H1 (cell line): Measurements from ENCODE around the gene CAV3. TPM values are rescaled to one million over a fixed set of nuclear protein-coding genes. Genes with fewer than 3 reads are reported as not detected.

Source experiments
- CTCF ChIA-PET: fragments of 300-600 bp; sonication (Branson Sonifier 250); formaldehyde crosslinking; loops from one replicate; lab custom pipeline; 2021; ENCODE audit not compliant: partially characterized antibody; lab: Charles Lee
- POLR2A ChIA-PET: fragments of 300-600 bp; sonication (Branson Sonifier 250); formaldehyde crosslinking; loops from one replicate; lab custom pipeline; 2021; ENCODE audit warnings: inconsistent platforms; ENCODE audit not compliant: partially characterized antibody; lab: Charles Lee
- DNase-seq, 2 experiments: peaks; one replicate each; pipeline versions ENCODE4 v3.0.0 to v3.0.0-alpha.2; 2010 to 2022; ENCODE audit warnings: low spot score in 2 of 2, low read depth in 1 of 2, mixed read lengths in 1 of 2
- FAIRE-seq: peaks from 2 replicates; lab custom pipeline; 2011; peaks lifted over from hg19 to GRCh38; lab: Jason Lieb, UNC
- H2AFZ ChIP-seq: 2 replicates; pipeline ENCODE4 v1.8.1; 2012; ENCODE audit warnings: low read length, inconsistent platforms
- H2AK5ac ChIP-seq: 2 replicates; pipeline ENCODE4 v1.6.1; 2013; ENCODE audit warnings: low read depth, low read length
- H2BK120ac ChIP-seq: replicated peaks from 2 replicates; pipeline ENCODE3; 2013; ENCODE audit warnings: low read depth, low read length, inconsistent platforms
- H2BK12ac ChIP-seq: 2 replicates; pipeline ENCODE4 v1.6.1; 2013; ENCODE audit warnings: low read depth, low read length
- H2BK15ac ChIP-seq: 2 replicates; pipeline ENCODE4 v1.6.1; 2013; ENCODE audit warnings: low read length
- H2BK20ac ChIP-seq: 2 replicates; pipeline ENCODE4 v1.6.1; 2013; ENCODE audit warnings: low read length
- H2BK5ac ChIP-seq: 2 replicates; pipeline ENCODE4 v1.6.1; 2013; ENCODE audit warnings: low read depth, low read length
- H3K14ac ChIP-seq: 2 replicates; pipeline ENCODE4 v1.6.1; 2013; ENCODE audit warnings: inconsistent platforms; ENCODE audit not compliant: insufficient read length
- H3K18ac ChIP-seq: 2 replicates; pipeline ENCODE4 v1.6.1; 2013; ENCODE audit warnings: low read length; ENCODE audit errors: extremely low read depth
- H3K23ac ChIP-seq: 2 replicates; pipeline ENCODE4 v1.6.1; 2013; ENCODE audit warnings: inconsistent platforms; ENCODE audit not compliant: insufficient read length
- H3K23me2 ChIP-seq: 2 replicates; pipeline ENCODE4 v1.6.1; 2013; ENCODE audit warnings: low read depth, low read length
- H3K27ac ChIP-seq: 2 replicates; pipeline ENCODE4 v1.6.1; 2011; ENCODE audit warnings: low read depth, low read length, inconsistent platforms
- H3K27me3 ChIP-seq, 4 experiments: replicated peaks in 1 of 4; 1 replicate in 1 of 4; 2 replicates in 3 of 4; pipeline versions ENCODE4 v1.6.1 to v1.8.1; 2011 to 2013; ENCODE audit warnings: low read length in 3 of 4, mild to moderate bottlenecking in 3 of 4, inconsistent platforms in 2 of 4, mixed read lengths in 2 of 4, moderate library complexity in 1 of 4; ENCODE audit not compliant: control insufficient read depth in 3 of 4, insufficient read depth in 3 of 4; ENCODE audit errors: extremely low read depth in 1 of 4
- H3K36me3 ChIP-seq, 4 experiments: 2 replicates each; pipeline versions ENCODE4 v1.6.1 to v1.8.1; 2011 to 2013; ENCODE audit warnings: mild to moderate bottlenecking in 4 of 4, low read length in 3 of 4, moderate library complexity in 2 of 4, control low read depth in 1 of 4, inconsistent platforms in 1 of 4; ENCODE audit not compliant: insufficient read depth in 4 of 4, control insufficient read depth in 2 of 4
- H3K4ac ChIP-seq: replicated peaks from 2 replicates; pipeline ENCODE3; 2013; ENCODE audit warnings: low read length, low read depth, mixed read lengths, inconsistent platforms; ENCODE audit not compliant: insufficient read length
- H3K4me1 ChIP-seq, 4 experiments: replicated peaks in 1 of 4; 1 replicate in 1 of 4; 2 replicates in 3 of 4; pipeline versions ENCODE4 v1.6.1 to v1.8.1; 2011 to 2013; ENCODE audit warnings: low read length in 3 of 4, inconsistent platforms in 2 of 4, mixed read lengths in 1 of 4; ENCODE audit not compliant: insufficient read depth in 4 of 4, control insufficient read depth in 3 of 4
- H3K4me2 ChIP-seq, 2 experiments: 2 replicates each; pipeline versions ENCODE4 v1.6.1 to v1.8.1; 2011 to 2013; ENCODE audit warnings: low read depth in 2 of 2, low read length in 2 of 2, control low read depth in 1 of 2, inconsistent platforms in 1 of 2, mild to moderate bottlenecking in 1 of 2; ENCODE audit not compliant: insufficient read depth in 1 of 2
- H3K4me3 ChIP-seq, 4 experiments: fragments of 200-600, 300-600 bp in 1 of 4; sonication (generic), shearing (Covaris generic), sonication (Bioruptor Twin) in 1 of 4; 2 replicates each; pipeline versions ENCODE4 v1.5.1 to v1.8.1; 2011 to 2016; ENCODE audit warnings: low read length in 4 of 4, low read depth in 3 of 4, control low read depth in 2 of 4, inconsistent platforms in 2 of 4, mild to moderate bottlenecking in 2 of 4, mixed read lengths in 1 of 4, moderate library complexity in 1 of 4; ENCODE audit not compliant: insufficient read depth in 2 of 4; ENCODE audit errors: extremely low read depth in 1 of 4
- H3K56ac ChIP-seq: replicated peaks from 2 replicates; pipeline ENCODE3; 2013; ENCODE audit warnings: low read depth, mild to moderate bottlenecking, mixed read lengths, low read length, inconsistent platforms; ENCODE audit not compliant: insufficient read length
- H3K79me1 ChIP-seq: 2 replicates; pipeline ENCODE4 v1.6.1; 2013; ENCODE audit warnings: low read depth, low read length, control low read depth
- H3K79me2 ChIP-seq, 2 experiments: 2 replicates each; pipeline versions ENCODE4 v1.6.1 to v1.8.1; 2012 to 2013; ENCODE audit warnings: low read length in 2 of 2, mild to moderate bottlenecking in 2 of 2, inconsistent platforms in 1 of 2; ENCODE audit not compliant: insufficient read depth in 2 of 2, control insufficient read depth in 1 of 2
- H3K9ac ChIP-seq, 4 experiments: replicated peaks in 1 of 4; 1 replicate in 1 of 4; 2 replicates in 3 of 4; pipeline versions ENCODE4 v1.6.1 to v1.8.1; 2011 to 2013; ENCODE audit warnings: low read depth in 3 of 4, low read length in 3 of 4, control low read depth in 2 of 4, mild to moderate bottlenecking in 2 of 4, moderate library complexity in 2 of 4, inconsistent platforms in 1 of 4; ENCODE audit errors: extremely low read depth in 1 of 4
- H3K9me3 ChIP-seq, 2 experiments: 2 replicates each; pipeline versions ENCODE4 v1.6.1 to v1.8.1; 2012 to 2013; ENCODE audit warnings: mild to moderate bottlenecking in 2 of 2, moderate library complexity in 2 of 2, control low read depth in 1 of 2, inconsistent platforms in 1 of 2, low read depth in 1 of 2, low read length in 1 of 2, mixed read lengths in 1 of 2; ENCODE audit not compliant: insufficient read depth in 2 of 2
- H4K20me1 ChIP-seq, 2 experiments: replicated peaks in 1 of 2; 2 replicates each; pipeline versions ENCODE3 to v1.8.1; 2011 to 2013; ENCODE audit warnings: inconsistent platforms in 2 of 2, low read length in 2 of 2, mild to moderate bottlenecking in 1 of 2; ENCODE audit not compliant: insufficient read depth in 2 of 2, control insufficient read depth in 1 of 2
- H4K5ac ChIP-seq: 2 replicates; pipeline ENCODE4 v1.6.1; 2013; ENCODE audit warnings: low read length, low read depth, mixed read lengths, inconsistent platforms; ENCODE audit not compliant: insufficient read length
- H4K8ac ChIP-seq: 2 replicates; pipeline ENCODE4 v1.8.0; 2013; ENCODE audit warnings: mild to moderate bottlenecking, moderate library complexity, low read length, inconsistent platforms; ENCODE audit not compliant: insufficient read depth; ENCODE audit errors: extremely low read depth
- H4K91ac ChIP-seq: replicated peaks from 2 replicates; pipeline ENCODE3; 2013; ENCODE audit warnings: low read length, mixed read lengths, inconsistent platforms; ENCODE audit not compliant: insufficient read length
- BCL11A ChIP-seq, 2 experiments: IDR thresholded peaks; one replicate each; pipeline ENCODE4 v1.6.1; 2011; ENCODE audit warnings: low read depth in 2 of 2, low read length in 2 of 2, mild to moderate bottlenecking in 2 of 2
- CTCF ChIP-seq, 3 experiments: IDR thresholded peaks; 1 replicate in 2 of 3; 2 replicates in 1 of 3; pipeline versions ENCODE4 v1.5.1 to v1.6.1; 2011; ENCODE audit warnings: low read length in 3 of 3, mild to moderate bottlenecking in 3 of 3, inconsistent platforms in 2 of 3, low read depth in 1 of 3, moderate library complexity in 1 of 3; ENCODE audit not compliant: insufficient read depth in 1 of 3; ENCODE audit errors: control extremely low read depth in 1 of 3
- EGR1 ChIP-seq: IDR thresholded peaks from 2 replicates; pipeline ENCODE4 v1.6.1; 2011; ENCODE audit warnings: low read depth, low read length, borderline replicate concordance
- JUND ChIP-seq: IDR thresholded peaks from 2 replicates; pipeline ENCODE4 v1.6.1; 2011; ENCODE audit warnings: mild to moderate bottlenecking, improper control_type of control experiment, low read length
- POLR2A ChIP-seq, 2 experiments: IDR thresholded peaks; 1 replicate in 1 of 2; 2 replicates in 1 of 2; pipeline ENCODE4 v1.6.1; 2011; ENCODE audit warnings: low read depth in 2 of 2, low read length in 2 of 2, mild to moderate bottlenecking in 2 of 2; ENCODE audit errors: control extremely low read depth in 1 of 2
- POLR2AphosphoS5 ChIP-seq: IDR thresholded peaks from 2 replicates; pipeline ENCODE4 v1.6.1; 2011; ENCODE audit warnings: low read depth, low read length
- RNF2 ChIP-seq: fragments of 200-900, 300-1000 bp; sonication (generic); IDR thresholded peaks from 2 replicates; pipeline ENCODE4 v1.7.1; 2016; ENCODE audit warnings: borderline replicate concordance, low read depth, mild to moderate bottlenecking, antibody characterized with exemption, low read length; ENCODE audit not compliant: poor library complexity, severe bottlenecking; ENCODE audit errors: missing control alignments
- SAP30 ChIP-seq: fragments of 300-600 bp; sonication (generic); IDR thresholded peaks from 2 replicates; pipeline ENCODE4 v1.7.1; 2012; ENCODE audit warnings: low read length, moderate library complexity, mild to moderate bottlenecking, inconsistent platforms; ENCODE audit not compliant: insufficient read depth, insufficient replicate concordance
- SP1 ChIP-seq: IDR thresholded peaks from 2 replicates; pipeline ENCODE4 v1.6.1; 2011; ENCODE audit warnings: low read depth, low read length
- SUZ12 ChIP-seq: fragments of 200-600 bp; sonication (generic); IDR thresholded peaks from 2 replicates; pipeline ENCODE4 v1.6.1; 2012; ENCODE audit warnings: mild to moderate bottlenecking, inconsistent platforms, low read length, moderate library complexity, mixed read lengths
- TEAD4 ChIP-seq: IDR thresholded peaks from 2 replicates; pipeline ENCODE4 v1.6.1; 2012; ENCODE audit warnings: low read depth, low read length, inconsistent platforms, mixed read lengths
- WGBS, 2 experiments: shearing (Covaris generic) in 1 of 2; methylation state at CpG; one replicate each; pipeline versions ENCODE4 v1.1.6 to v1.1.7; 2013 to 2015; ENCODE audit warnings: low lambda C conversion rate in 2 of 2, mixed read lengths in 2 of 2, inconsistent platforms in 1 of 2, low coverage in 1 of 2, missing lambda C conversion rate in 1 of 2; ENCODE audit not compliant: insufficient replicate concordance in 2 of 2, insufficient coverage in 1 of 2, insufficient read length in 1 of 2; ENCODE audit errors: extremely low coverage in 1 of 2, missing lambda C conversion rate in 1 of 2; 5-methylcytosine and 5-hydroxymethylcytosine counted together
- polyA plus RNA-seq, 7 experiments: library from polyadenylated mRNA; depleted of rRNA in 3 of 7; stranded (reverse) in 5 of 7; unstranded in 2 of 7; fragments of >200 nt in 5 of 7; fragments of 200-250 nt in 2 of 7; gene quantifications; 1 replicate in 5 of 7; 2 replicates in 1 of 7; 4 replicates in 1 of 7; pipeline versions ENCODE4 v1.2.1 to v1.2.3, GENCODE V29; 2011 to 2013; ENCODE audit warnings: missing spikeins in 2 of 7, mixed read lengths in 2 of 7
- total RNA-seq: library from RNA; stranded (reverse); fragmentation: NEBNext Ultra II Directional; extraction: Animal tissue kit (Norgen Biotek cat#: 25700); gene quantifications from 2 replicates; pipeline ENCODE4 v1.2.1, GENCODE V29; 2021

The CAV3 gene
- total and polyA plus RNA-seq, 2 of the 8 experiments (the other 6 are each of a cell fraction or from before 2014, with no cell fraction given) = not detected

- no peak overlapping the region for H3K56ac ChIP-seq
- H3K23ac ChIP-seq = no peak overlapping the region
- no peak overlapping the region for H4K8ac ChIP-seq
- POLR2A ChIA-PET = interaction anchor here (1.7 kb wide), 1 partner anchor 11 kb away, joined by 5 read pairs; no protein-coding TSS in a partner anchor
- no peak overlapping the region for H2BK15ac ChIP-seq
- no peak overlapping the region for H3K14ac ChIP-seq
- H3K4ac ChIP-seq = no peak overlapping the region
- H2BK12ac ChIP-seq = no peak overlapping the region
- 0 out of 7 replicates have a peak, but pooled peaks cover 0 to 4% (median 0%) of the 10 kb centered on the region in 4 experiments for H3K27me3 ChIP-seq
- DNase-seq = no peak
- no peak overlapping the region for H4K5ac ChIP-seq
- H3K9me3 ChIP-seq = no peaks in the 10 kb centered on the region
- no peak overlapping the region for H2AK5ac ChIP-seq
- no peak for FAIRE-seq
- H2BK5ac ChIP-seq = no peak overlapping the region
- H2BK120ac ChIP-seq = no peak overlapping the region
- 0 out of 2 replicates have a peak overlapping the region, but pooled peaks have one; percentile 26 for H2BK20ac ChIP-seq
- no peak overlapping the region for H3K4me2 ChIP-seq
- no peaks in the 10 kb centered on the region for H3K79me2 ChIP-seq
- no peak overlapping the region for H3K27ac ChIP-seq
- CTCF ChIA-PET = interaction anchor here (0.6 to 3.4 kb wide), 7 partner anchors 10 to 1354 kb away, joined by 3 to 27 read pairs (median 11); partner anchors contain the start of gene OXTR
- H4K20me1 ChIP-seq = no peaks in the 10 kb centered on the region
- H3K4me1 ChIP-seq = peaks cover 1 to 20% (median 8%) of the 10 kb centered on the region in 4 experiments
- H4K91ac ChIP-seq = no peak overlapping the region
- H3K36me3 ChIP-seq = no peaks in the 10 kb centered on the region
- WGBS, 2 experiments = 97% methylated on average over 2 of the region's 3 CpGs; no CpG with 5 or more reads in 1 of the 2 experiments
- H3K9ac ChIP-seq = no peak overlapping the region
- H3K23me2 ChIP-seq = peaks cover 2% of the 10 kb centered on the region; the same call in 1 of the 2 replicates
- H3K79me1 ChIP-seq = no peaks in the 10 kb centered on the region
- no peak overlapping the region for H3K4me3 ChIP-seq
- H2AFZ ChIP-seq = no peak overlapping the region
- no peak overlapping the region for H3K18ac ChIP-seq
- TF ChIP-seq POLR2AphosphoS5 (no peak), POLR2A (IDR thresholded peaks at IDR 0.05; ENCODE audit: control extremely low read depth in 1 of 2, low read depth in 2 of 2, low read length in 2 of 2) (no peak), TEAD4 (no peak), BCL11A (IDR thresholded peaks at IDR 0.05; ENCODE audit: low read depth in 2 of 2, low read length in 2 of 2) (no peak), SP1 (no peak), SUZ12 (no peak), JUND (no peak), SAP30 (no peak), EGR1 (no peak), CTCF (IDR thresholded peaks at IDR 0.05; ENCODE audit: control extremely low read depth in 1 of 3, insufficient read depth in 1 of 3, low read depth in 1 of 3, low read length in 3 of 3) (no peak), RNF2 (no peak)
Observed at GRCh38 chr3:8743911-8744310, 10.3 kb downstream of the CAV3 start.
